Measurements from ENCODE around the gene KCNB1. TPM values are rescaled to one million over a fixed set of nuclear protein-coding genes. Genes with fewer than 3 reads are reported as not detected.

Gene KCNB1
- total RNA-seq, 1 experiment from 2014 or later: 0.68 TPM

DNA sequence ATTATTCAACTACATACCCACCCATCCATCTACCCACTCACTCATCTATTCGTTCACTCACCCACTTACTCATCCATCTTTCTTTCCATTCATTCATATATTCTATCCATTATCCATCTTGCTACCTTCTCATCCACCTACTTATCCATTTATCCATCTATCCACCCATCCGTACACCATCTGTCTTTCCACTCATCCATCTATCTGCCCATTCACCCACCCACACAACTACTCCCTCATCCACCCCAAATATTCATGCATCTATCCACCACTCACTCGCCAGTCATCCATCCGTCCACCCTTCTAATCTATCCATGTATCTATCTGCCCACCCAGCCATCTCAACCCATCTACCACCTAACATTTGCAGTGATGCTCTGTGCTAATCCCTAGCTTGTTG lies 13.6 kb upstream of the KCNB1 start:
- Histone ChIP-seq H3T11ph (ENCODE audit: low read length) (no peak overlapping the region), H2BK15ac (ENCODE audit: low read depth, low read length) (no peak overlapping the region), H3K9ac (ENCODE audit: extremely low read depth, insufficient read length, low read length) (no peak overlapping the region), H3K23me2 (ENCODE audit: insufficient read length, low read depth, low read length, poor library complexity, severe bottlenecking) (no peaks in the 10 kb centered on the region), H3K18ac (ENCODE audit: insufficient read length, low read depth, low read length) (no peak overlapping the region), H3K27ac (ENCODE audit: insufficient read length, low read depth, low read length) (no peak overlapping the region), H3K4ac (ENCODE audit: low read depth, low read length) (no peak overlapping the region), H3K23ac (ENCODE audit: insufficient read length, low read depth, low read length) (no peak overlapping the region), H3K27me3 (ENCODE audit: insufficient read depth, low read length) (no peaks in the 10 kb centered on the region), H4K8ac (replicated peaks; ENCODE audit: insufficient read length, low read depth, low read length) (no peak overlapping the region), H2AFZ (ENCODE audit: low read length) (no peak overlapping the region), H2AK5ac (ENCODE audit: insufficient read length, low read length) (no peak overlapping the region), H3K9me3 (ENCODE audit: control insufficient read depth, low read depth, low read length) (no peaks in the 10 kb centered on the region), H3K4me2 (ENCODE audit: insufficient read depth, insufficient read length, low read length) (no peak overlapping the region), H3K79me2 (ENCODE audit: insufficient read depth, low read length) (no peaks in the 10 kb centered on the region), H4K5ac (ENCODE audit: insufficient read length, low read depth, low read length) (no peak overlapping the region), H2BK12ac (ENCODE audit: insufficient read length, low read depth, low read length) (no peak overlapping the region), H2BK120ac (ENCODE audit: low read depth, low read length, poor library complexity, severe bottlenecking) (no peak overlapping the region), H3K79me1 (ENCODE audit: insufficient read depth, low read depth, low read length, poor library complexity, severe bottlenecking) (no peaks in the 10 kb centered on the region), H3K4me1 (ENCODE audit: insufficient read depth, low read length) (no peaks in the 10 kb centered on the region; the same call in 1 of the 2 replicates), H3K14ac (ENCODE audit: insufficient read depth, low read length) (no peak overlapping the region), H2BK20ac (ENCODE audit: low read depth, low read length, poor library complexity, severe bottlenecking) (no peak overlapping the region), H4K91ac (ENCODE audit: insufficient read length, low read depth, low read length) (no peak overlapping the region), H3K56ac (ENCODE audit: insufficient read length, low read depth, low read length) (no peak overlapping the region), H2BK5ac (ENCODE audit: insufficient read length, low read length) (no peak overlapping the region), H4K20me1 (ENCODE audit: control insufficient read depth, insufficient read depth, insufficient read length) (no peaks in the 10 kb centered on the region)
- 100% methylated on average over 4 of the region's 4 CpGs for WGBS (ENCODE audit: extremely low coverage, insufficient read length, low lambda C conversion rate)
- no peak for TF ChIP-seq CTCF (conservative IDR thresholded peaks at IDR 0.05)
- H3K4me1 Mint-ChIP-seq: peaks cover 6 to 10% of the 10 kb centered on the region in 2 experiments
- H3K4me3 Mint-ChIP-seq: no peak overlapping the region
- H3K36me3 Mint-ChIP-seq (ENCODE audit: insufficient read depth in 1 of 3, low read depth in 3 of 3): peaks cover 0 to 4% (median 0%) of the 10 kb centered on the region in 3 experiments; a peak in 1 of 7 replicates
- H3K27ac Mint-ChIP-seq: no peak overlapping the region
- no peak for DNase-seq
- peaks cover 0 to 3% of the 10 kb centered on the region in 2 experiments; a peak in 2 of 5 replicates for H3K9me3 Mint-ChIP-seq
- H3K27me3 Mint-ChIP-seq (ENCODE audit: low read depth): peaks cover 5% of the 10 kb centered on the region

Data from H9 (cell line).